HEK293 (cell line): ENCODE measurements around the gene IZUMO1R.

Experiments used
- FEZF1 ChIP-seq: fragments of 450-650 bp; formaldehyde crosslinking; IDR thresholded peaks from 2 replicates; pipeline ENCODE4 v1.5.1; 2016; ENCODE audit warnings: missing biosample characterization, missing genetic modification characterization
- KLF10 ChIP-seq: fragments of 450-650 bp; IDR thresholded peaks from 2 replicates; pipeline ENCODE4 v1.5.1; 2018; ENCODE audit warnings: missing biosample characterization, mild to moderate bottlenecking, missing genetic modification characterization
- OVOL3 ChIP-seq: fragments of 450-650 bp; formaldehyde crosslinking; IDR thresholded peaks from 2 replicates; pipeline ENCODE4 v1.5.1; 2016; ENCODE audit warnings: missing biosample characterization, missing genetic modification characterization
- SALL2 ChIP-seq: fragments of 450-650 bp; formaldehyde crosslinking; IDR thresholded peaks from 2 replicates; pipeline ENCODE4 v1.5.0; 2017; ENCODE audit warnings: missing biosample characterization, mild to moderate bottlenecking, missing genetic modification characterization, borderline replicate concordance
- YY1 ChIP-seq: fragments of 450-650 bp; formaldehyde crosslinking; IDR thresholded peaks from 2 replicates; pipeline ENCODE4 v1.5.1; 2018; ENCODE audit warnings: missing biosample characterization, missing genetic modification characterization
- ZNF274 ChIP-seq, 2 experiments: fragments of 200-500 bp in 1 of 2; fragments of 450-650 bp in 1 of 2; sonication (Bioruptor generic) in 1 of 2; formaldehyde crosslinking in 1 of 2; IDR thresholded peaks; 2 replicates each; pipeline versions ENCODE4 v1.5.1 to v1.6.1; 2014 to 2016; ENCODE audit warnings: borderline replicate concordance in 1 of 2, inconsistent platforms in 1 of 2, low read length in 1 of 2, missing biosample characterization in 1 of 2, missing genetic modification characterization in 1 of 2
- ZNF658 ChIP-seq: fragments of 450-650 bp; formaldehyde crosslinking; IDR thresholded peaks from 2 replicates; pipeline ENCODE4; 2016; ENCODE audit warnings: missing biosample characterization, missing genetic modification characterization
- ZNF843 ChIP-seq: fragments of 450-650 bp; formaldehyde crosslinking; IDR thresholded peaks from 2 replicates; pipeline ENCODE4 v1.5.1; 2016; ENCODE audit warnings: missing biosample characterization, missing genetic modification characterization
- ZSCAN30 ChIP-seq: fragments of 450-650 bp; IDR thresholded peaks from 2 replicates; pipeline ENCODE4 v1.5.1; 2018; ENCODE audit warnings: missing biosample characterization, mild to moderate bottlenecking, missing genetic modification characterization, moderate library complexity
- TF ChIP-seq, protein P1 (sequence below): fragments of 450-650 bp; formaldehyde crosslinking; IDR thresholded peaks from 2 replicates; pipeline ENCODE4 v1.5.1; 2016; ENCODE audit warnings: missing biosample characterization, missing genetic modification characterization
- TF ChIP-seq, protein P2 (sequence below): fragments of 450-650 bp; formaldehyde crosslinking; IDR thresholded peaks from 2 replicates; pipeline ENCODE4 v1.5.1; 2016; ENCODE audit warnings: missing biosample characterization, missing genetic modification characterization
- TF ChIP-seq, protein P3 (sequence below): fragments of 450-650 bp; formaldehyde crosslinking; IDR thresholded peaks from 2 replicates; pipeline ENCODE4 v1.5.1; 2016; ENCODE audit warnings: missing biosample characterization, missing genetic modification characterization, low read depth
- TF ChIP-seq, protein P4 (sequence below): fragments of 450-650 bp; formaldehyde crosslinking; IDR thresholded peaks from 2 replicates; pipeline ENCODE4 v1.5.1; 2016; ENCODE audit warnings: missing biosample characterization, missing genetic modification characterization
- TF ChIP-seq, protein P5 (sequence below): fragments of 450-650 bp; formaldehyde crosslinking; IDR thresholded peaks from 2 replicates; pipeline ENCODE4 v1.5.1; 2016; ENCODE audit warnings: missing biosample characterization, missing genetic modification characterization

DNA sequence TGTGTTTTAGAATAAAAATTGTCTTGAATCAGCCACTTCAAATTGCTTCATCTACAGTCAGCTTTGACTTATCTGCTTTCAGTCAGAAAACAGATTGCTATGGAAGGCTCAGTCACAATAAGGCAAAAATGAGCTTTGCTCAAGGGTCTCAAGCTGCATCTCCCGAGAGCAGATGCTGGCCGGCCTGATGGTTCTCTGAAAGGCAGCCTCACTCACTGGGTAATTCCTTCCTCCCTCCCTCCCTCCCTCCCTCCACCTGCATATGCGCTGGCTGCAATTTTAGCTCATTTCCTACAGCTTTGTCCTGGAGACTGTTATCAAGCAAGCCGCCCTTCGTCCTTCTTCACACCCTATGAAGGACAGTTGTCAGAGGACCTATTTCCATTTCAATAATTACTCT is 1.6 kb upstream of the IZUMO1R start:
- TF ChIP-seq, protein P1, sequence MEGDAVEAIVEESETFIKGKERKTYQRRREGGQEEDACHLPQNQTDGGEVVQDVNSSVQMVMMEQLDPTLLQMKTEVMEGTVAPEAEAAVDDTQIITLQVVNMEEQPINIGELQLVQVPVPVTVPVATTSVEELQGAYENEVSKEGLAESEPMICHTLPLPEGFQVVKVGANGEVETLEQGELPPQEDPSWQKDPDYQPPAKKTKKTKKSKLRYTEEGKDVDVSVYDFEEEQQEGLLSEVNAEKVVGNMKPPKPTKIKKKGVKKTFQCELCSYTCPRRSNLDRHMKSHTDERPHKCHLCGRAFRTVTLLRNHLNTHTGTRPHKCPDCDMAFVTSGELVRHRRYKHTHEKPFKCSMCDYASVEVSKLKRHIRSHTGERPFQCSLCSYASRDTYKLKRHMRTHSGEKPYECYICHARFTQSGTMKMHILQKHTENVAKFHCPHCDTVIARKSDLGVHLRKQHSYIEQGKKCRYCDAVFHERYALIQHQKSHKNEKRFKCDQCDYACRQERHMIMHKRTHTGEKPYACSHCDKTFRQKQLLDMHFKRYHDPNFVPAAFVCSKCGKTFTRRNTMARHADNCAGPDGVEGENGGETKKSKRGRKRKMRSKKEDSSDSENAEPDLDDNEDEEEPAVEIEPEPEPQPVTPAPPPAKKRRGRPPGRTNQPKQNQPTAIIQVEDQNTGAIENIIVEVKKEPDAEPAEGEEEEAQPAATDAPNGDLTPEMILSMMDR (tag by site-specific recombination): no peak
- TF ChIP-seq FEZF1 (tag by site-specific recombination): no peak
- TF ChIP-seq, protein P2, sequence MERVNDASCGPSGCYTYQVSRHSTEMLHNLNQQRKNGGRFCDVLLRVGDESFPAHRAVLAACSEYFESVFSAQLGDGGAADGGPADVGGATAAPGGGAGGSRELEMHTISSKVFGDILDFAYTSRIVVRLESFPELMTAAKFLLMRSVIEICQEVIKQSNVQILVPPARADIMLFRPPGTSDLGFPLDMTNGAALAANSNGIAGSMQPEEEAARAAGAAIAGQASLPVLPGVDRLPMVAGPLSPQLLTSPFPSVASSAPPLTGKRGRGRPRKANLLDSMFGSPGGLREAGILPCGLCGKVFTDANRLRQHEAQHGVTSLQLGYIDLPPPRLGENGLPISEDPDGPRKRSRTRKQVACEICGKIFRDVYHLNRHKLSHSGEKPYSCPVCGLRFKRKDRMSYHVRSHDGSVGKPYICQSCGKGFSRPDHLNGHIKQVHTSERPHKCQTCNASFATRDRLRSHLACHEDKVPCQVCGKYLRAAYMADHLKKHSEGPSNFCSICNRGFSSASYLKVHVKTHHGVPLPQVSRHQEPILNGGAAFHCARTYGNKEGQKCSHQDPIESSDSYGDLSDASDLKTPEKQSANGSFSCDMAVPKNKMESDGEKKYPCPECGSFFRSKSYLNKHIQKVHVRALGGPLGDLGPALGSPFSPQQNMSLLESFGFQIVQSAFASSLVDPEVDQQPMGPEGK (tag by site-specific recombination): no peak
- no peak for TF ChIP-seq ZNF658 (tag by site-specific recombination)
- no peak for TF ChIP-seq SALL2 (tag by site-specific recombination)
- no peak for TF ChIP-seq ZNF843 (tag by site-specific recombination)
- TF ChIP-seq KLF10 (tag by site-specific recombination): no peak
- no peak for TF ChIP-seq YY1 (tag by site-specific recombination)
- TF ChIP-seq ZSCAN30 (tag by site-specific recombination): no peak
- TF ChIP-seq, protein P3, sequence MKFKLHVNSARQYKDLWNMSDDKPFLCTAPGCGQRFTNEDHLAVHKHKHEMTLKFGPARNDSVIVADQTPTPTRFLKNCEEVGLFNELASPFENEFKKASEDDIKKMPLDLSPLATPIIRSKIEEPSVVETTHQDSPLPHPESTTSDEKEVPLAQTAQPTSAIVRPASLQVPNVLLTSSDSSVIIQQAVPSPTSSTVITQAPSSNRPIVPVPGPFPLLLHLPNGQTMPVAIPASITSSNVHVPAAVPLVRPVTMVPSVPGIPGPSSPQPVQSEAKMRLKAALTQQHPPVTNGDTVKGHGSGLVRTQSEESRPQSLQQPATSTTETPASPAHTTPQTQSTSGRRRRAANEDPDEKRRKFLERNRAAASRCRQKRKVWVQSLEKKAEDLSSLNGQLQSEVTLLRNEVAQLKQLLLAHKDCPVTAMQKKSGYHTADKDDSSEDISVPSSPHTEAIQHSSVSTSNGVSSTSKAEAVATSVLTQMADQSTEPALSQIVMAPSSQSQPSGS (tag by site-specific recombination): no peak
- TF ChIP-seq, protein P4, sequence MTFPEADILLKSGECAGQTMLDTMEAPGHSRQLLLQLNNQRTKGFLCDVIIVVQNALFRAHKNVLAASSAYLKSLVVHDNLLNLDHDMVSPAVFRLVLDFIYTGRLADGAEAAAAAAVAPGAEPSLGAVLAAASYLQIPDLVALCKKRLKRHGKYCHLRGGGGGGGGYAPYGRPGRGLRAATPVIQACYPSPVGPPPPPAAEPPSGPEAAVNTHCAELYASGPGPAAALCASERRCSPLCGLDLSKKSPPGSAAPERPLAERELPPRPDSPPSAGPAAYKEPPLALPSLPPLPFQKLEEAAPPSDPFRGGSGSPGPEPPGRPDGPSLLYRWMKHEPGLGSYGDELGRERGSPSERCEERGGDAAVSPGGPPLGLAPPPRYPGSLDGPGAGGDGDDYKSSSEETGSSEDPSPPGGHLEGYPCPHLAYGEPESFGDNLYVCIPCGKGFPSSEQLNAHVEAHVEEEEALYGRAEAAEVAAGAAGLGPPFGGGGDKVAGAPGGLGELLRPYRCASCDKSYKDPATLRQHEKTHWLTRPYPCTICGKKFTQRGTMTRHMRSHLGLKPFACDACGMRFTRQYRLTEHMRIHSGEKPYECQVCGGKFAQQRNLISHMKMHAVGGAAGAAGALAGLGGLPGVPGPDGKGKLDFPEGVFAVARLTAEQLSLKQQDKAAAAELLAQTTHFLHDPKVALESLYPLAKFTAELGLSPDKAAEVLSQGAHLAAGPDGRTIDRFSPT (tag by site-specific recombination): no peak
- no peak for TF ChIP-seq ZNF274 (IDR thresholded peaks at IDR 0.05; ENCODE audit: low read length)
- TF ChIP-seq ZNF274 (tag by site-specific recombination; IDR thresholded peaks at IDR 0.05; ENCODE audit: borderline replicate concordance): no peak
- TF ChIP-seq OVOL3 (tag by site-specific recombination): no peak
- TF ChIP-seq, protein P5, sequence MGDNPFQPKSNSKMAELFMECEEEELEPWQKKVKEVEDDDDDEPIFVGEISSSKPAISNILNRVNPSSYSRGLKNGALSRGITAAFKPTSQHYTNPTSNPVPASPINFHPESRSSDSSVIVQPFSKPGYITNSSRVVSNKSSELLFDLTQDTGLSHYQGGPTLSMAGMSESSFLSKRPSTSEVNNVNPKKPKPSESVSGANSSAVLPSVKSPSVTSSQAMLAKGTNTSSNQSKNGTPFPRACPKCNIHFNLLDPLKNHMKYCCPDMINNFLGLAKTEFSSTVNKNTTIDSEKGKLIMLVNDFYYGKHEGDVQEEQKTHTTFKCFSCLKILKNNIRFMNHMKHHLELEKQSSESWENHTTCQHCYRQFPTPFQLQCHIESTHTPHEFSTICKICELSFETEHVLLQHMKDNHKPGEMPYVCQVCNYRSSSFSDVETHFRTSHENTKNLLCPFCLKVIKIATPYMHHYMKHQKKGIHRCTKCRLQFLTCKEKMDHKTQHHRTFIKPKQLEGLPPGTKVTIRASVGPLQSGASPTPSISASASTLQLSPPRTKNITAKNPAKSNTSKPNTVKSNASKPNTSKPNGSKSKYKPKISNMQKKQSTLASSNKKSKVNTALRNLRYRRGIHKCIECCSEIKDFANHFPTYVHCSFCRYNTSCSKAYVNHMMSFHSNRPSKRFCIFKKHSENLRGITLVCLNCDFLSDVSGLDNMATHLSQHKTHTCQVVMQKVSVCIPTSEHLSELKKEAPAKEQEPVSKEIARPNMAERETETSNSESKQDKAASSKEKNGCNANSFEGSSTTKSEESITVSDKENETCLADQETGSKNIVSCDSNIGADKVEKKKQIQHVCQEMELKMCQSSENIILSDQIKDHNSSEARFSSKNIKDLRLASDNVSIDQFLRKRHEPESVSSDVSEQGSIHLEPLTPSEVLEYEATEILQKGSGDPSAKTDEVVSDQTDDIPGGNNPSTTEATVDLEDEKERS (tag by site-specific recombination): no peak
